Endothelial cell of umbilical vein (primary cell): ENCODE measurements around the gene DGCR2.

Experiments
- CTCF ChIP-seq, 2 donors: IDR thresholded peaks; 1 replicate in 1 of 2; 2 replicates in 1 of 2; pipeline ENCODE4 v1.5.1; 2011; ENCODE audit warnings: low read length in 2 of 2, mild to moderate bottlenecking in 2 of 2, moderate library complexity in 2 of 2, control low read depth in 1 of 2, inconsistent platforms in 1 of 2, low read depth in 1 of 2; ENCODE audit not compliant: insufficient read depth in 1 of 2; ENCODE audit errors: extremely low read depth in 1 of 2
- EZH2 ChIP-seq: IDR thresholded peaks from 2 replicates; pipeline ENCODE4 v1.6.1; 2012; ENCODE audit warnings: borderline replicate concordance, low read depth, mild to moderate bottlenecking, moderate library complexity, low read length, inconsistent platforms; ENCODE audit not compliant: severe bottlenecking
- JUN ChIP-seq: IDR thresholded peaks from 2 replicates; pipeline ENCODE4 v1.6.1; 2011; ENCODE audit warnings: borderline replicate concordance, low read depth; ENCODE audit not compliant: insufficient read length, insufficient read depth
- POLR2A ChIP-seq: IDR thresholded peaks from 2 replicates; pipeline ENCODE4 v1.6.1; 2012; ENCODE audit warnings: low read depth, mild to moderate bottlenecking, control low read depth, low read length

GRCh38 chr22:19122752-19123492 is 710 bp upstream of the DGCR2 start:
- TF ChIP-seq POLR2A (no peak), EZH2 (no peak), CTCF (IDR thresholded peaks at IDR 0.05; ENCODE audit: extremely low read depth in 1 of 2, insufficient read depth in 1 of 2, low read depth in 1 of 2, low read length in 2 of 2) (no peak), JUN (no peak)
